Hematopoietic multipotent progenitor cell (in vitro differentiated cells): ENCODE data around the gene EDN1. TPM values are rescaled to one million over a fixed set of nuclear protein-coding genes. Genes with fewer than 3 reads are reported as not detected.

Source experiments
- DNase-seq, 3 donors: peaks; one replicate each; pipeline ENCODE4 v3.0.0-alpha.2; 2011 to 2015; ENCODE audit warnings: low read depth in 2 of 3, low spot score in 2 of 3
- total RNA-seq: library from RNA; depleted of rRNA; stranded (reverse); fragments of >200 nt; gene quantifications from one replicate; pipeline ENCODE4 v1.2.3, GENCODE V29; 2012

EDN1 gene
- total RNA-seq, 1 donor, result under 0.01 TPM

DNA sequence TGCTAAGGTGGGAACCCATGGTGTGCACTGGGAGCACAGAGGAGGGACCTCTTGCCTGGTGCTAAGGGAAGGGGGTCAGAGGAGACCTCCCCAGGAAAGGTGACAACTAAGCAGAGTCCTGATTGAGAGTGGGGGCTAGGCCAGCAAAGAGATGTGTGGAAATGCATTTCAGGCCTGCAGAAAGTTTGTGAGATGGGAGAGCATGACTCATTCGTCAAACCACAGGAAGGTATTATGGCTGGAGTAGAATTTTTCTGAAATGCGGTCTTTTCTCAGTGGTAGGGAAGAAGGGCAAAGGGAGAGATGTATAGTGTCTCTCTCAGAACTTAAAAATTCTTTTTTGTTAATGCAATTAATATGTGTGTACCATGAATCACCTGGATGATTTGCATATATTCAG is 23.6 kb upstream of the EDN1 start:
- peak in 2 of 3 donors; percentile 42 to 59 for DNase-seq

DNA sequence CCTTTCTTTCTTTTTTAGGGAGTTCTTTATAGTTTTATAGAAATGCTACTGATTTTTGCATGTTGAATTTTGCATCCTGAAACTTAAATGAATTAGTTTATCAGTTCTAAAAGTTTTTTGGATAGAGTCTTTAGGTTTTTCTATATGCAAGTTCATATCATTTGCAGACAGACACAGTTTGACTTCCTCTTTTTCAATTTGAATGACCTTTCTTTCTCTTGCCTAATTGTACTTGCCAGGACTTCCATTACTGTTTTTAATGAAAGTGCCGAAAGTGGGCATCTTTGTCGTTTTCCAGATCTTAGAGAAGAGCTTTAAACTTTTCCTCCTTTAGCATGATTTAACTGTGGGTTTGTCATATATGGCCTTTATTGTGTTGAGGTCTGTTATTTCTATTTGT is 21.1 kb upstream of the EDN1 start:
- peak in 1 of 3 donors; percentile 57 for DNase-seq

GRCh38 chr6:12270551-12271230 is 19.5 kb upstream of the EDN1 start:
- no peak for DNase-seq

- no peak for DNase-seq
Measured at GRCh38 chr6:12271594-12271993, 18.6 kb upstream of the EDN1 start.

DNA sequence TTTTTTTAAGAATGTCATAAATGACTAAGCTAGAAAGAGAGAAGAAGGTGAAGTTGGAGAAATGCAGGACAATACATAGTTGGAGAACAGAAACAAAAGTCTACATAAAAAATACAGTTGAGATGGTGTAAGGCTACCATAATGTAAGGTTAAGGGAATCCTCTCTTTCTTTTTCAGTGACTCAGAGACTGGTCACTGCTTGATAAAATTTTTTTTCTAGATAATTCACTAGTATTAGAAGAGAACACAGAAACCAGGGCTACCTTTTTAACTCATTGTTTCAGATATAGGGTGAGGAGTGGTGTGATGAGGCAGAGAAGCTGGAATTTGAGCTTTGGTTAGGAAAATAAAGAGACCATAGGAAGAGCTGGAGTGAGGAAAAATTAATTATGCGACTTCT is 18.2 kb upstream of the EDN1 start:
- DNase-seq, result no peak

GRCh38 chr6:12275107-12275506 is 15.1 kb upstream of the EDN1 start:
- no peak for DNase-seq

- no peak for DNase-seq
Measured at GRCh38 chr6:12276930-12277315, 13.2 kb upstream of the EDN1 start.

GRCh38 chr6:12277386-12277785 is 12.8 kb upstream of the EDN1 start:
- DNase-seq, result no peak

DNA sequence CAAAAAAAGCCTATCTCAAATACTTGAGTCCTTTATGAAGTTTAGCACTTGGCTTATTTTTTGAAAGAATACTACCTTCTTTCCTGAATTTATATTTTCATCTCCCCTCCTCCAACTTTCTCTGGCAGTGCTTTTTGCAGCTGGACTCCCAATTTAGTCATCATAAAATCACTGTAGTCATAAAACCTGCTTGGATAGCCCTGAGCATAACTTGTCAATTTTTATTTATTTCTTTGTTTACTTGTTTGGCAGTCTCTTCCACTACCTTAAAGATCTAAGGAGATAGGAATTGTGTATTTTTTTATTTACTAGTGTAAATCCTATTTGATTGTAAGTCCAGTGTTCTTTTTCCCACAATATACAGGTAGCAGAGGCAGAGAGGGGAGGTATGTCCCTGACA is 11.2 kb upstream of the EDN1 start:
- DNase-seq, result no peak

DNA sequence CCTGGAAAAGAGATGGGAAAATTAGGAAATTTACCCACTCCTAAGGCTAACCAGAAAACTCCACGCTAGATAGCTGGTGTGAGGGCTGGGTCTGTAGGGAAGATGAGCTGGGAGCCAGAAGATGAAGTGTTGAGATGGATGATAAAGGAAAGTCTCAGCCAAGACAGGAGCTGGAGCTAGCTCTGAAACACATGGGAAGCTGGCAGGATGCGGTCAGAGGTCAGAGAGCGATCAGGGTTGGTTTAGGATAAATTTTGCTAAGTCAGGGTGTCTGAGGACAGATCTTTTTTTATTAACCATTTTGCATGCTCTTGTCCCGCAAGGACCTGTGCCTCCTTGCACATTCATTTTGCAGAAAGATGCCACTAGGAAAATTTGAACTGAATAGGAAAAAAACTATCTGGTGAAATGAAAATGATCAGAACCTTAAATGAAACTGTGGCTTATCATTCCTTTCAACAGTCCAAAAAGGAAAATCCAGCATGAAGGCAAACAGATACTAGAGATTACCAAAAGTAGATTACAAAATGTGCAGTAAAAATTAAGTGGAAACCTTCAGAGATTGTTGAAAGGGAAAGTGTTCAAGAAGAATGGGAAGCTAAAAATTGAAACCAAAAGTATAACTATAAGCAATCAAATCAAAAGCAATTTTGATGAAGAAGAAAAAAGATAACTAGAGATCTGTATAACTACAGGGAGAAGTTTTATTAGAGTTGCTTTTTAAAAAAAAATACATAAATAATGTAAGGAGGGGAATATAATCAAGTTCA is 10.7 kb upstream of the EDN1 start:
- DNase-seq, result no peak

GRCh38 chr6:12280458-12280857 is 9.7 kb upstream of the EDN1 start:
- no peak for DNase-seq

GRCh38 chr6:12280902-12281301 is 9.3 kb upstream of the EDN1 start:
- DNase-seq, result no peak

DNA sequence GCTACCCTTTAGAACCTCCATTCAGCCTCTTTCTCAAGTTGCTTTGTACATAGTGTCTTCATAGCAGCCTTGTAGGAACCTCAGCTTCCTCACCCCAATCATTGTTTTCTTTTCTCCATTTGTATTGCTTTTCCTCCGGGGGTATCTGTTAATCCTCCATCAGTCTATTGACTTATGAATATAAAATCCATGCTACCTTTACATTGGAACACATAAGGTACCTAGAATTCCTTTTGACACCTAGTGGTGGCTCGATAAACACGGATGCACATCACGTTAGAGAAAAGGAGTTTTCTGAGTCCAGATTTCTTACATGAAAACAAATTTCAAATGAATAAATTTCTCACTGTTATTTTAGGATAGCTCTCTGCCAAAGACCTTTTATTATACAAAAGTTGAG is 6.3 kb upstream of the EDN1 start:
- no peak for DNase-seq

- DNase-seq, result peak in 1 of 3 donors; percentile 72
Measured at GRCh38 chr6:12286373-12287110, 3.6 kb upstream of the EDN1 start.

GRCh38 chr6:12288211-12288618 is 1.9 kb upstream of the EDN1 start:
- no peak for DNase-seq

DNA sequence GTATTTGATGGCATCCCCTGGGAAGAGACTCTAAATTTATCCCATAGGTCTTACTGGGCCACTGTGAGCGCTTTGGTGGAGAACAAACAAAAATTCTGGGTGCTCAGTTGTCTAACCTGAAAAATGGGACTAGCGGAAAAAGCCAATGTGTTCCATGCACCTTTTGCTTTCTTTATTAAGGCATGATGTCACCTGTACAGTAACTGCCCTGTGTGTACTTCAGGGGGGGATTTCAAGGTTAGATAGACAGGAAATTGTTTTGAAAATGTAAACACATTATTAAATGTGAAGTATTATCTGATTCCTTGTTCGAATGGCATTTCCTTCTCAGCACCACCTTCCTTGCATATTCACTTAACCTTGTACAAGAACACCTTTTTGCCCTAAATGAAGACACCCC is 1.2 kb upstream of the EDN1 start:
- DNase-seq, result no peak

- peak in 2 of 3 donors; percentile 46 to 70 for DNase-seq
Measured at GRCh38 chr6:12289365-12289919, 719 bp upstream of the EDN1 start.

GRCh38 chr6:12291071-12291838 is 1.1 kb downstream of the EDN1 start:
- DNase-seq, result no peak

GRCh38 chr6:12291839-12292604 is 1.9 kb downstream of the EDN1 start:
- no peak for DNase-seq
